IPS DF 6.9 (cell line): ENCODE measurements around the gene KRTAP10-2.

Experiments
- DNase-seq: peaks from one replicate; pipeline ENCODE4 v3.0.0-alpha.2; 2013; ENCODE audit warnings: low read depth, low spot score
- H3K27ac ChIP-seq: one replicate; pipeline ENCODE4 v1.5.1; 2013; ENCODE audit warnings: low read length, control low read depth
- H3K27me3 ChIP-seq: 2 replicates; pipeline ENCODE4 v1.6.1; 2013; ENCODE audit warnings: mild to moderate bottlenecking, low read length; ENCODE audit not compliant: control insufficient read depth, insufficient read depth
- H3K36me3 ChIP-seq: 2 replicates; pipeline ENCODE4 v1.6.1; 2013; ENCODE audit warnings: low read length; ENCODE audit not compliant: control insufficient read depth, insufficient read depth
- H3K4me1 ChIP-seq: 2 replicates; pipeline ENCODE4 v1.6.1; 2013; ENCODE audit warnings: low read length; ENCODE audit not compliant: control insufficient read depth, insufficient read depth
- H3K4me3 ChIP-seq: 2 replicates; pipeline ENCODE4 v1.5.1; 2013; ENCODE audit warnings: mild to moderate bottlenecking, low read length
- H3K9me3 ChIP-seq: 2 replicates; pipeline ENCODE4 v1.6.1; 2013; ENCODE audit warnings: low read length, inconsistent platforms; ENCODE audit not compliant: control insufficient read depth, insufficient read depth
- WGBS: extraction: QIAGEN DNeasy Blood & Tissue Kit; methylation state at CpG from one replicate; pipeline ENCODE4 v1.1.7; 2013; ENCODE audit warnings: mixed read lengths, missing lambda C conversion rate; ENCODE audit not compliant: insufficient read length, insufficient coverage; 5-methylcytosine and 5-hydroxymethylcytosine counted together

Gene KRTAP10-2

GRCh38 chr21:44511219-44511937 is 39.9 kb downstream of the KRTAP10-2 start:
- H3K9me3 ChIP-seq = no peaks in the 10 kb centered on the region
- no peaks in the 10 kb centered on the region for H3K27me3 ChIP-seq
- no peak for DNase-seq
- H3K27ac ChIP-seq = no peak overlapping the region
- no peak overlapping the region for H3K4me3 ChIP-seq
- H3K36me3 ChIP-seq = no peaks in the 10 kb centered on the region; the same call in 1 of the 2 replicates
- no CpG with 5 or more reads among the region's 11 CpGs for WGBS
- H3K4me1 ChIP-seq = no peaks in the 10 kb centered on the region

DNA sequence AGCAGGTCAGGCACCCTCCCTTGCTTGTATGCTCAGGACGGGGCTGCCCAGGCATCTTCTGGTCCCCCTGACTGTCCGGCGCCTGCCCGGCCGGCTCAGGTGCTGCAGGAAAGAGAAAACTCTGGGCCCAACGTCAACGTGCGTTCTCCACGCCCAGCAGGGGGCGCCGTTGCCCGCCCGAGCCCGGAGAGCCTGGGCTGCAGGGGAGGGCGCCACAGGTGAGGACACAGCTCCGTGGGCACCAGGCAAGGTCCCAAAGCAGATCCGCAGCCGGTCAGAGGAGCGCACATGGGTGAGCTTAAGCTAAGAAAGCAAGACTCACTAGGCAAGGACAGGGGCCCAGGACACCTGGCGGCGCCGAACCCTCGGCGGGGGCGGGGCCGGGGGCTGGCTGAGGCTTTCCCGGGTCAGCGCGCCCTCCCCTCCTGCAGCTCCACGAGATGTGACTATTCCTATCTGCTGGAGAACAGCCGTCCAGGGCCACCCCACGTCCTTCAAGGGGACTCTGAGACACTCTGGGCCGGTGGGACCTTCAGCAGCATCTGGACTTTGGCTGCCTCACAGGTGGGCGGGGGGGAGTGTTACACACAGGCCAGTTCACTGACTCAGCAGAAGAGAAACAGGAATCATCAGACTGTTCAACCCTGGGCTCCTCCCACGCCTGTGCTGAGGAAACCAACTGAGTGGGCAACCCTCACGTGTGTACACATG is 40.6 kb downstream of the KRTAP10-2 start:
- no CpG with 5 or more reads among the region's 36 CpGs for WGBS
- Histone ChIP-seq H3K4me1 (no peaks in the 10 kb centered on the region; the same call in 1 of the 2 replicates), H3K27ac (no peak overlapping the region), H3K9me3 (no peaks in the 10 kb centered on the region), H3K4me3 (peak overlapping the region; percentile 9; the same call in 1 of the 2 replicates), H3K27me3 (no peaks in the 10 kb centered on the region), H3K36me3 (no peaks in the 10 kb centered on the region; the same call in 1 of the 2 replicates)
- peak; percentile 41 for DNase-seq

DNA sequence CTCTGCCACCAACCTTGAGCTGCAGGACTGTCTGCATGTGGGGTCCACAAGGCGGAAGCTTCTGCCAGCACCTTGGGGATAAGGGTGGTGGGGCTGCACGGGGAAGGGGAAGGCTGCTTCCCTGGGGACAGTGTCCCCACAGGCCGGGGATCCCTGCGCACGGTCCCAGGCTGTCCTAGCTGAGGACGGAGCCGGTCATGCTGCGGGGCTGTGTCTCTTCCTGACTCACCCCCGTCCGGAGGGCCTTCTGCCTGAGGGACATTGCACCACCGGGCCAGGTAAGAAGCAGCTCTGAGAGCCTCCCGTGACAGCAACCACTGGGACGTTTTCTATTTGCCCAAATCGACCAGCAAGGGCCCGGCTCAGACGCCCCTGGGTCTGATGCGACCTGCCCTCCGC is 41.2 kb downstream of the KRTAP10-2 start:
- WGBS = no CpG with 5 or more reads among the region's 18 CpGs
- H3K9me3 ChIP-seq = no peaks in the 10 kb centered on the region
- H3K4me1 ChIP-seq = no peaks in the 10 kb centered on the region; the same call in 1 of the 2 replicates
- H3K27ac ChIP-seq = no peak overlapping the region
- no peaks in the 10 kb centered on the region for H3K27me3 ChIP-seq
- no peak overlapping the region for H3K4me3 ChIP-seq
- no peak for DNase-seq
- no peaks in the 10 kb centered on the region; the same call in 1 of the 2 replicates for H3K36me3 ChIP-seq

- DNase-seq = no peak
- no CpG with 5 or more reads among the region's 12 CpGs for whole genome bisulfite sequencing
- Histone ChIP-seq H3K27ac (no peak overlapping the region), H3K4me1 (no peaks in the 10 kb centered on the region; the same call in 1 of the 2 replicates), H3K4me3 (no peak overlapping the region), H3K27me3 (no peaks in the 10 kb centered on the region), H3K9me3 (no peaks in the 10 kb centered on the region), H3K36me3 (no peaks in the 10 kb centered on the region; the same call in 1 of the 2 replicates)
Measured at GRCh38 chr21:44509539-44509938, 41.8 kb downstream of the KRTAP10-2 start.

DNA sequence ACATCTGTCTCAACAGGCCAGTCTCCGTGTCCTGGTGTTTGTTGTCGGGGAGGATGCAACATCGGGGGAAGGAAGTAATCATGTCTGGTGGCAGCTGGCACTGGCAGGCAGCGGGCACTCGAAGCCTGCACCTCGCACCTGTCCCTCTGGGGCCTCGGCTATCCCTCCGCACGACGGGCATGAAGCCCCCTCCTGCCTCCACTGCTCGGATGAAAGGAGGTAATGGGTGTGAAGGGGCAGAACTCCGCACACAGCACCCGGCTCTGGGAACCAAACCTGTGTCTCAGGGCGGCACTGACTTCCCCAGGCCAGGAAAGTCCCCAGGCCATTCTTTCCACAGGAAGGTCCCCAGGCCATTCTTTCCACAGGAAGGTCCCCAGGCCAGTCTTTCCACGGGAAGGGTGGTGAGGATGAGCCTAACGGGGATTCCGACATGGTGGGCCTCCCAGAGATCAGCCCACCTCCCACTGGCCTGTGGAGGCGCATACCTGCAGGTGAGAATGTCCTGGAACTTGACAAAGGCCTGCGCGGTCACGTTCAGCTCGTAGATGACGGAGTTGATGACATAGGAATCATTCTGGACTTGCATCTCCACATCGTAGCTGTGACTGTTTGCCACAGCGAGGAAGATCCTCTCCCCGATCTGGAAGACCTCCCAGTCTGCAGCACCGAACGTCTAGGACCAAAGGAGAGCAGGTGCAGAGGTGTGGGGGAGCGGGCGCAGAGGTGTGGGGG is 42.4 kb downstream of the KRTAP10-2 start:
- Histone ChIP-seq H3K36me3 (no peaks in the 10 kb centered on the region; the same call in 1 of the 2 replicates), H3K4me1 (no peaks in the 10 kb centered on the region; the same call in 1 of the 2 replicates), H3K4me3 (no peak overlapping the region), H3K9me3 (no peaks in the 10 kb centered on the region), H3K27me3 (no peaks in the 10 kb centered on the region), H3K27ac (no peak overlapping the region)
- no peak for DNase-seq
- WGBS = no CpG with 5 or more reads among the region's 30 CpGs

DNA sequence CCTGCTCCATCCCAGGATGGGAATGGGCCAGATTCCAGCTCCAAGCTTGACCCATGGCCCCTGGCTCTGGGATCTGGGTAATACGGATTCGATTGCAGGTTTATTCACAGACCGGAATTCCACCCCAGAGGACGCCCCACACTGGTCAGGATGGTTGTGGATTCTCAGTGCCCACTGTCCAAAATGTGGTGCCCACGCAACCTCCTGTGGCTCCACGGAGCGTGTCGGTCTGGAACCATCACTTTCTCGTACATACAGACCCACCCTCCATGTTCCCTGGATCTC is 42.9 kb downstream of the KRTAP10-2 start:
- no peaks in the 10 kb centered on the region; the same call in 1 of the 2 replicates for H3K4me1 ChIP-seq

GRCh38 chr21:44507673-44508425 is 43.5 kb downstream of the KRTAP10-2 start:
- Histone ChIP-seq H3K36me3 (no peaks in the 10 kb centered on the region; the same call in 1 of the 2 replicates), H3K9me3 (no peaks in the 10 kb centered on the region), H3K27me3 (no peaks in the 10 kb centered on the region), H3K27ac (no peak overlapping the region), H3K4me3 (no peak overlapping the region), H3K4me1 (no peaks in the 10 kb centered on the region; the same call in 1 of the 2 replicates)
- no peak for DNase-seq
- no CpG with 5 or more reads among the region's 26 CpGs for WGBS

More for the DNA sequence above, 42.9 kb downstream of the KRTAP10-2 start:
- WGBS = no CpG with 5 or more reads among the region's 9 CpGs
- DNase-seq = no peak
- Histone ChIP-seq H3K9me3 (no peaks in the 10 kb centered on the region), H3K27ac (no peak overlapping the region), H3K4me3 (no peak overlapping the region), H3K36me3 (no peaks in the 10 kb centered on the region; the same call in 1 of the 2 replicates), H3K27me3 (no peaks in the 10 kb centered on the region)

- H3K9me3 ChIP-seq = no peaks in the 10 kb centered on the region
- no peak overlapping the region; the same call in 1 of the 2 replicates for H3K4me3 ChIP-seq
- H3K27ac ChIP-seq = no peak overlapping the region
- no peaks in the 10 kb centered on the region; the same call in 1 of the 2 replicates for H3K4me1 ChIP-seq
- no peak for DNase-seq
- no peaks in the 10 kb centered on the region; the same call in 1 of the 2 replicates for H3K36me3 ChIP-seq
- no peaks in the 10 kb centered on the region for H3K27me3 ChIP-seq
- WGBS = no CpG with 5 or more reads among the region's 44 CpGs
Measured at GRCh38 chr21:44506279-44507255, 44.7 kb downstream of the KRTAP10-2 start.

DNA sequence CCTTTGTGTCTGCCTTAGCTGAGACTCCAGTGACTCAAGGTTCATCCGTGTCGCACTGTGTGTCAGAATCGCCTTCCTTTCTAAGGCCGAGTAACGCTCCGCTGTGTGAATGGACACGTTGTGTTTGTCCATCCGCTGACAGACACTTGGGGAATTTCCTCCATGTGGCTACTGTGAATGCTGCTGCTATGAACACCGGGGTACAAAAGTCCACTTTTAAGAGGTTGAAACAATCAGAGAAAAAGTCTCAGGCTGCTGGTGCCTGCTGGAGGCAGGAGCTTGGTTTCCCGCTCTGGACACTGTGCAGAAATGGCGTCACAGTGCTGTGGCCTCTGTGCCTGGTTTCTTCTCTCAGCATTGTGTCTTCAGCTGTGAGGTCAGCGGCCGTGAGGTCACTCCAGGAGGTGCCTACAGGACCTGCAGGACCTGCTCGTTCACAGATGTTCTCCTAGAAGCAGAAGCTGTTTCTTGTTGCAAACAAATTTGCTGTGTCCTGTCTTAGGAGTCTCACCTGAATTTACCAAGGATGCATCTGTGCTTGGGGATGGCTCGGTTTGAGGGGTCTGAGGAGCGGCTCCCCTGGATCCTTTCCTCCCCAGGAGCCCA is 45.5 kb downstream of the KRTAP10-2 start:
- Histone ChIP-seq H3K27ac (no peak overlapping the region), H3K27me3 (no peaks in the 10 kb centered on the region), H3K9me3 (no peaks in the 10 kb centered on the region), H3K4me1 (no peaks in the 10 kb centered on the region; the same call in 1 of the 2 replicates), H3K36me3 (no peaks in the 10 kb centered on the region), H3K4me3 (no peak overlapping the region)
- WGBS = no CpG with 5 or more reads among the region's 16 CpGs
- DNase-seq = no peak
